Gastrocnemius medialis (tissue), 4 donors: ENCODE measurements around the gene KLHL30. TPM values are rescaled to one million over a fixed set of nuclear protein-coding genes. Genes with fewer than 3 reads are reported as not detected.
"Not testable (repeated sequence)": the region's sequence is repeated elsewhere in the genome, so short reads cannot be mapped to it uniquely, and the experiment has no call there.

Experiments
- ATAC-seq, 2 donors: fragments of 150-250 bp; one replicate each; pipeline ENCODE4 v1.9.1; 2016
- DNase-seq, 2 donors: peaks; one replicate each; pipeline ENCODE4 v3.0.0-alpha.2; 2019
- H3K27ac ChIP-seq, 4 donors: fragments of 200-600 bp; sonication (generic); 1 replicate in 1 of 4; 2 replicates in 3 of 4; pipeline ENCODE4 v1.5.1; 2016 to 2018; ENCODE audit warnings: mild to moderate bottlenecking in 2 of 4, moderate library complexity in 1 of 4
- H3K27me3 ChIP-seq, 3 donors: fragments of 200-600 bp; sonication (generic) in 2 of 3; 1 replicate in 1 of 3; 2 replicates in 2 of 3; pipeline versions ENCODE4 v1.5.1 to v1.6.0; 2016 to 2019; ENCODE audit warnings: mild to moderate bottlenecking in 1 of 3, moderate library complexity in 1 of 3
- H3K36me3 ChIP-seq, 2 donors: fragments of 200-600 bp; sonication (generic) in 1 of 2; one replicate each; pipeline ENCODE4 v1.5.1; 2017 to 2018
- H3K4me1 ChIP-seq, 2 donors: fragments of 200-600 bp; sonication (generic) in 1 of 2; one replicate each; pipeline ENCODE4 v1.5.1; 2016 to 2017; ENCODE audit warnings: mild to moderate bottlenecking in 2 of 2
- H3K4me3 ChIP-seq, 4 donors: fragments of 200-600 bp; sonication (generic) in 3 of 4; 1 replicate in 1 of 4; 2 replicates in 3 of 4; pipeline ENCODE4 v1.5.1; 2016 to 2019; ENCODE audit warnings: mild to moderate bottlenecking in 2 of 4
- H3K9me3 ChIP-seq, 3 donors: fragments of 200-600 bp; sonication (generic) in 2 of 3; 1 replicate in 1 of 3; 2 replicates in 2 of 3; pipeline ENCODE4 v1.5.1; 2016 to 2019
- POLR2A ChIP-seq, 2 donors: fragments of 450-650 bp; IDR thresholded peaks; one replicate each; pipeline ENCODE4 v1.6.1; 2017; ENCODE audit warnings: antibody characterized with exemption in 2 of 2, mild to moderate bottlenecking in 2 of 2, moderate library complexity in 2 of 2
- in situ Hi-C, 4 donors: fragments of 200-750 bp; cut with MboI; loops; one replicate each; pipeline versions ENCODE4 v1.15.0 to v1.8.0; 2017; ENCODE audit warnings: low sequenced_read_pairs in 4 of 4
- intact Hi-C: fragments of 100-400 bp; cut with DNase I; formaldehyde crosslinking; loops from one replicate; pipeline ENCODE4 v1.15.1; 2023; ENCODE audit warnings: low total_unique reads
- total RNA-seq, 4 donors: library from RNA; depleted of rRNA; stranded (reverse); fragments of >200 nt; gene quantifications; one replicate each; pipeline versions ENCODE4 v1.1.0 to v1.2.3, GENCODE V29; 2016
- TF ChIP-seq, protein P1 (sequence below), 5 experiments: fragments of 450-650 bp in 3 of 5; fragments of 200-600 bp in 2 of 5; sonication (generic) in 2 of 5; IDR thresholded peaks in 4 of 5; conservative IDR thresholded peaks in 1 of 5; 1 replicate in 4 of 5; 2 replicates in 1 of 5; pipeline ENCODE4 v1.5.1; 2016 to 2019; ENCODE audit warnings: antibody characterized with exemption in 5 of 5, mild to moderate bottlenecking in 3 of 5, moderate library complexity in 3 of 5

KLHL30 gene
- total RNA-seq, 4 donors from 2014 or later: 37.9 to 224 (median 142) TPM

DNA sequence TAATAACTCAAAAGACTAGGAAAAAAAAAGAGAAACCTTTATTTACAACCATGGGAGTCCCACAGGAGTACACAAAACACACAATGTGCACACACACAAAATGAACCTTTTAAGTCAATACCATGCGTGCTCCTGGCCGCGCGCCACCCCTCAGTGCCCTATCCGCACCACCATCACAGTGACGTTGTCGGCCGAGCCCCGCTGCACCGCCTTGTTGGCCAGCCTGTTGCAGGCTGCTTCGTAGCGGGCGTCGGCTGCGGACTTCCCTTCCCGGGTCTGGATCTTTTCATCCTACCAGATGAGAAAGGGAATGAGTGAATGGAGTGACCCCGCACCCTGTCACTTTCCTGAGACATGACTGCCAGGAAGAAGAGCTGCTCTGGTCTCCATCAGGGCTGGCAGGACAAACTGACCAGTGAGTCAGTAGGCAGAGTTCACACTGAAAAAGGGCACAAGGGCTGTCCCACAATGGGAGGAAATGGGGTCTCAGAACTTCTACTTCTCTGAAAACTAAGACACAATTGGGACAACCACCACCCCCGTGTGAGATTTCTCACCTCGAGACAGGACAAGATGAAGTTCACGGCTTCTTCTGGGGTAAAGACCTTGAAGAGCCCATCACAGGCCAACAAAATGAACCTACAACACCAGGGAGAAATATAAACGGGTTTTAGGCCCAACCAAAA is 32.1 kb downstream of the KLHL30 start:
- peak overlapping the region in 2 of 4 donors; percentile 25 for H3K27ac ChIP-seq
- no peaks in the 10 kb centered on the region for H3K9me3 ChIP-seq
- peaks cover 0 to 62% of the 10 kb centered on the region in 2 donors for H3K36me3 ChIP-seq
- peaks cover 15 to 16% of the 10 kb centered on the region in 2 donors for H3K4me1 ChIP-seq
- in situ Hi-C loops: no loop called here
- intact Hi-C loops: no loop called here
- TF ChIP-seq, protein P1, sequence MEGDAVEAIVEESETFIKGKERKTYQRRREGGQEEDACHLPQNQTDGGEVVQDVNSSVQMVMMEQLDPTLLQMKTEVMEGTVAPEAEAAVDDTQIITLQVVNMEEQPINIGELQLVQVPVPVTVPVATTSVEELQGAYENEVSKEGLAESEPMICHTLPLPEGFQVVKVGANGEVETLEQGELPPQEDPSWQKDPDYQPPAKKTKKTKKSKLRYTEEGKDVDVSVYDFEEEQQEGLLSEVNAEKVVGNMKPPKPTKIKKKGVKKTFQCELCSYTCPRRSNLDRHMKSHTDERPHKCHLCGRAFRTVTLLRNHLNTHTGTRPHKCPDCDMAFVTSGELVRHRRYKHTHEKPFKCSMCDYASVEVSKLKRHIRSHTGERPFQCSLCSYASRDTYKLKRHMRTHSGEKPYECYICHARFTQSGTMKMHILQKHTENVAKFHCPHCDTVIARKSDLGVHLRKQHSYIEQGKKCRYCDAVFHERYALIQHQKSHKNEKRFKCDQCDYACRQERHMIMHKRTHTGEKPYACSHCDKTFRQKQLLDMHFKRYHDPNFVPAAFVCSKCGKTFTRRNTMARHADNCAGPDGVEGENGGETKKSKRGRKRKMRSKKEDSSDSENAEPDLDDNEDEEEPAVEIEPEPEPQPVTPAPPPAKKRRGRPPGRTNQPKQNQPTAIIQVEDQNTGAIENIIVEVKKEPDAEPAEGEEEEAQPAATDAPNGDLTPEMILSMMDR (IDR thresholded peaks at IDR 0.05 in 4 of 5, conservative IDR thresholded peaks at IDR 0.05 in 1 of 5): no peak
- no peak for TF ChIP-seq POLR2A (IDR thresholded peaks at IDR 0.05)
- ATAC-seq (no peak), DNase-seq (no peak)
- no peaks in the 10 kb centered on the region for H3K27me3 ChIP-seq
- H3K4me3 ChIP-seq: no peak overlapping the region

DNA sequence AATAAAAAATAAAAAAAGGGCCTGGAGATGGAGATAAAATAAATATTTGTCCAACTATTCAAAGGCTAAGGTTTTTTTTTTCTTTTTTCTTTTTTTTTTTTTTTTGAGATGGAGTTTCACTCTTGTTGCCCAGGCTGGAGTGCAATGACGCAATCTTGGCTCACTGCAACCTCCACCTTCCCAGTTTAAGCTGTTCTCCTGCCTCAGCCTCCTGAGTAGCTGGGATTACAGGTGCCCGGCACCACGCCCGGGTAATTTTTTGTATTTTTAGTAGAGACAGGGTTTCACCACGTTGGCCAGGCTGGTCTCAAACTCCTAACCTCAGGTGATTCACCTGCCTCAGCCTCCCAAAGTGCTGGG is 32.6 kb downstream of the KLHL30 start:
- in situ Hi-C loops, H3K9me3 ChIP-seq, intact Hi-C loops, H3K27me3 ChIP-seq, DNase-seq, ATAC-seq, H3K4me3 ChIP-seq: not testable (repeated sequence)
- Histone ChIP-seq H3K27ac (peak overlapping the region in 1 of 4 donors; percentile 25), H3K36me3 (peaks cover 0 to 62% of the 10 kb centered on the region in 2 donors), H3K4me1 (peaks cover 10 to 13% of the 10 kb centered on the region in 2 donors)

DNA sequence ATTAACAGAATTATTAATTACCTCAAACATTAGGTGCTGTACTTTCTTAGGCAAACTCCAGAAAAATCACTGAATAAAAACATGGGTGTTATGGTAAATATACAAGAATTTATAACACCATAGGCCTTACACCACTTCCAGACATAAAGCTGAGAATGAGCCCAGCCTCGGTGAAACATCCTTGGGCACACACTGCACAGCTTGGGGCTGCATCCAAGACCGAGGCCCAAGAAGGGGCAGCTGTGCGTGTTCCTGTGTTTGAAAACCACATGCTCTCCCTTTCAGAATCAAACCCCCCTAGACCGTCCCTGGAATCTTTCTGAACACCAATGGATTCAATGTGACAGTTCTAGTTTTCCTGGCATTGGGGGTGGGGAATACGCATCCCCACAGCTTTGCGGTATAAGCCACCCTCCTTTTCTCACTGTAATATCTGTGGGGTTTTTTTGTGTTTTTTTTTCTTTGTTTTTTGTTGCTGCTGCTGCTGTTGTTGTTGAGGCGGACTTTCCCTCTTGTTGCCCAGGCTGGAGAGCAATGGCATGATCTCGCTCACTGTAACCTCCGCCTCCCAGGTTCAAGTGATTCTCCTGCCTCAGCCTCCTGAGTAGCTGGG is 33.2 kb downstream of the KLHL30 start:
- Histone ChIP-seq H3K27ac (no peak overlapping the region), H3K36me3 (peaks cover 0 to 62% of the 10 kb centered on the region in 2 donors), H3K27me3 (no peaks in the 10 kb centered on the region), H3K4me1 (peaks cover 4 to 10% of the 10 kb centered on the region in 2 donors), H3K4me3 (no peak overlapping the region), H3K9me3 (no peaks in the 10 kb centered on the region)
- TF ChIP-seq POLR2A (IDR thresholded peaks at IDR 0.05): no peak
- TF ChIP-seq, protein P1 (IDR thresholded peaks at IDR 0.05 in 4 of 5, conservative IDR thresholded peaks at IDR 0.05 in 1 of 5): no peak
- DNase-seq (no peak), ATAC-seq (no peak)
- intact Hi-C loops: no loop called here
- in situ Hi-C loops: no loop called here

DNA sequence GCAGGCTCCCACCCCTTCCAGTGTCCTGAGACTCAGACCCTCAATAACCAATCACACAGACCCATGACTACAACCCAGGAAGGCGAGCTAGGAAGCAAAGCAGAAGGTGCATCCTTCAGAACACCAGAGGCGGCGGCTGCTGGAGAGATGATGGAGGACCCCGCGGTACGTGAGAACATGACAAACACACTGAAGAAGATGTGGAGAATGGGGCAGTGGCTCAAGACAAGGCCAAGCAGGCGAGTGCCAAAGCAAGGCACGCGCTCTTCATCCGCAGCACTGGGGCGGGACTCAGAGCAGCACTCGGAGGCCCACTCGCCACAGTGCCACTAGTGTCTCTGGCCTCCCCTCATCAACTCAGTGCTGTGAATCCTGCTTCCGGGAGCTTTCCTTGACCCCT is 34.0 kb downstream of the KLHL30 start:
- Histone ChIP-seq H3K9me3 (no peaks in the 10 kb centered on the region), H3K27me3 (no peaks in the 10 kb centered on the region), H3K4me3 (no peak overlapping the region), H3K27ac (no peak overlapping the region), H3K36me3 (peaks cover 0 to 64% of the 10 kb centered on the region in 2 donors), H3K4me1 (peaks cover 0 to 10% of the 10 kb centered on the region in 2 donors)
- ATAC-seq (no peak), DNase-seq (no peak)
- in situ Hi-C loops: no loop called here
- TF ChIP-seq, protein P1 (IDR thresholded peaks at IDR 0.05 in 4 of 5, conservative IDR thresholded peaks at IDR 0.05 in 1 of 5): no peak
- no peak for TF ChIP-seq POLR2A (IDR thresholded peaks at IDR 0.05)
- intact Hi-C loops: no loop called here

DNA sequence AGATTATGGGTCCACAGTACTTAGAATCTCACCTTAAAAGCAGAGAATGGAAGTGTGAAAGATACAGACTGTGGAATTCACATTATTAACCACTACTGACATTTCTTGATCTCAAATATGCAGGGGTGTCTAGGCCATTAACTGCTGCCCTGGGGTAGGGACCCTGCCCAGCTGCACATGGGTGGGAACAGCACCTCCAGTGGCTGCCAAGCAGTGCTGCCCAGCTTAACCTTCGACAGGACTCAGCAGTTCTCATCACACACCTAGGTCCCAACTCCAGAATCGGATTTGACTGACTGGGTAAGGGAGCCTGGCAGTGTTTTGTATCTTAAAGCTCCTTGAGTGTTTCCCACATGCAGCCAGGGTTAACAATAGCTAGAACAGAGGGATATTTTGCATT is 35.2 kb downstream of the KLHL30 start:
- intact Hi-C loops (no loop called here), in situ Hi-C loops (no loop called here)
- Histone ChIP-seq H3K9me3 (no peaks in the 10 kb centered on the region), H3K27me3 (no peaks in the 10 kb centered on the region), H3K4me3 (no peak overlapping the region), H3K4me1 (peaks cover 0 to 10% of the 10 kb centered on the region in 2 donors), H3K36me3 (peaks cover 0 to 69% of the 10 kb centered on the region in 2 donors), H3K27ac (no peak overlapping the region)
- no peak for TF ChIP-seq POLR2A (IDR thresholded peaks at IDR 0.05)
- TF ChIP-seq, protein P1 (IDR thresholded peaks at IDR 0.05 in 4 of 5, conservative IDR thresholded peaks at IDR 0.05 in 1 of 5): peak in 1 of 5 experiments; percentile 16
- no peak for ATAC-seq
- no peak for DNase-seq
